GM04503 (cell line): ENCODE data around the gene TSHZ2.

Source experiments
- DNase-seq: peaks from one replicate; pipeline ENCODE4 v3.0.0-alpha.2; 2012; ENCODE audit warnings: low read depth

The TSHZ2 gene

GRCh38 chr20:53283597-53283996, 311.4 kb downstream of the TSHZ2 start:
- no peak for DNase-seq

GRCh38 chr20:53284256-53284655, 312.1 kb downstream of the TSHZ2 start:
- DNase-seq: no peak

DNA sequence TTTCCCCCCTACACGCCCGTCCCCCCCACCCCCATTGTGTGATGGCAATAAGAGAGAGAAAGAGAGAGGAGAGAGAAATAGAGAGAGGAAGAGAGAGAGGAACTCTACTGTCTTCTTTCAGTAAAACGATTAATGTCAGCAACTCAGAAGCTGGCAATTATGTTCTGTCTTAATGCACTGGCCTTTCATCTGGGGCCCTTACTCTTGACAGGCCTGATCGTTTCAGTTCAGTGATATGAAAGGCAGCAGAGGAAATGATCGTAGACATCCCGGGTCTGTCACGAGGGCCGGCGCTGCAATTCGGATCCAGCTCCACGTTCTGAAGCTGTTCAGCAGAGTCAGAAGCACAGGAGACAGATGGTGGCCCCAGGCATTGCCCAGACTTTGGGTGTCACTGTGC, 312.5 kb downstream of the TSHZ2 start:
- DNase-seq: no peak

- no peak for DNase-seq
Measured at GRCh38 chr20:53287357-53288042, 315.3 kb downstream of the TSHZ2 start.

GRCh38 chr20:53291548-53291947, 319.4 kb downstream of the TSHZ2 start:
- no peak for DNase-seq

GRCh38 chr20:53292347-53292746, 320.2 kb downstream of the TSHZ2 start:
- no peak for DNase-seq

GRCh38 chr20:53294804-53295203, 322.6 kb downstream of the TSHZ2 start:
- no peak for DNase-seq

DNA sequence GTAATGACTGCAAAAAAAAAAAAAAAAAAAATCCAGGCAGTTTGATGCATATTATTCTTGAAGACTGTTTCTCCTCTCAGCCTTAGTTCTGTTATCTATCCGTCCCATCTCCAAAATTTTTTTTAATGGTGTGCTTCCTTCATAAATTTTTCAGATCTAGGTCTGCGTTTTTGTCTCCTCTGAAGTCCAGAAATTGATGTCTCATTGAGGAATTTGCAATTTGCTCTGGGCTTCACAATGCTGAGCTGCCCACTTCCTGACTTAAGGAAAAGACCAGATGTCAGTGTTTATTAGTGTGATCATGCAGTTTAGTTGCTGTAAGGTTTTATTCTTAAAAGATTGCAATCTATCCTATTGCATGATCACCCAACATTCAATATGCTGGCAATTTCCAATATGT, 323.9 kb downstream of the TSHZ2 start:
- DNase-seq: no peak

GRCh38 chr20:53296451-53297153, 324.4 kb downstream of the TSHZ2 start:
- no peak for DNase-seq

DNA sequence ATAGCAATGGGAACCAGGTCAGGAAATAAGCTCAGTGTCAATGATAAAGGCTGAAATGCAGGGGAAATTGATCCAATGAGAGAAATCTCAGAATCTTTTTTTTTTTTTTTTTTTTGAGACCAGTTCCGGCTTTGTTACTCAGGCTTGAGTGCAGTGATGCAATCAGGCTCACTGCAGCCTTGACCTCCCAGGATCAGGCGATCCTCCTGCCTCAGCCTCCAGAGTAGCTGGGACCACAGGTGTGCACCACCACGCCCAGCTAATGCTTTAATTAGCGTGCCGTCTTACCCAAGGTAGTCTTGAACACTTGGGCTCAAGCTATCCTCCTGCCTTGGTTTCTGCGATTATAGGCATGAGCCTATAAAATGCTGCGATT, 325.0 kb downstream of the TSHZ2 start:
- DNase-seq: no peak

DNA sequence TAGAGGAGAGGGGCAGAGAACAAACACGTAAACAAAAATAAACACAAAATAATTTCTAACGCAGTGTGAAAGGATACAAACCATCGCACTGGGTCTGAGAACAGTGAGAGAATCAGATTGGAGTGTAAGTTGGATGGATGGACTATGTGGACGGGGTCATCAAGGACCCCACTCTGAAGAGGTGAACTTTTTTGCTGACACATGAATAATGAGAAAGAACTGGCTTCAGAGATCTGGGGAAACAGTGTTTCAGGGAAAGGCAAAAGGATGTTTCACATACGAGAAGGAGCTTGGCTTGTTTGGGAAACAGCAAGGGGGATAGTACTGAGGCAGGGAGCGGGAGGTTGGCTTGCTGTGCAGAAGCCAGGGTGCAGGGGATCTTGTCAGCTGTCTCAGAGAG, 326.1 kb downstream of the TSHZ2 start:
- no peak for DNase-seq

DNA sequence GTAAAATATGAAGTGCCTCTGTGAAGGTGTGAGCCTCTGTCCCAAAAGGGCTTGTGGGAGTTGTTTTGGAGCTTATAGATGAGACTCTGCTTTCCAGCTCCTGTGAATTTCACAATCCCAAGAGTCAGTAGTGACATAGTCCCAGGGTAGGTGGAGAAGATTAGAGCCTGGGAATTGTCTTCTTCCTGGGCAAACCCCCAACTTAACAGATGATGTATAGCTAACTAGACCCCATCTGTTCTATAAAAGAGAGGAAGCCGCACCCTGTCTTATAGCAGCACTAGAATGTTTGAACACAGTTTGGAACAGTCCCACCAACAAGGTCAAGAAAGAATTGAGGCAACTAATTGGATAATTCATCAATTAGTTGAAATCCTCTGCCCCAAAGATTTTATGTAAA, 326.8 kb downstream of the TSHZ2 start:
- DNase-seq: no peak

DNA sequence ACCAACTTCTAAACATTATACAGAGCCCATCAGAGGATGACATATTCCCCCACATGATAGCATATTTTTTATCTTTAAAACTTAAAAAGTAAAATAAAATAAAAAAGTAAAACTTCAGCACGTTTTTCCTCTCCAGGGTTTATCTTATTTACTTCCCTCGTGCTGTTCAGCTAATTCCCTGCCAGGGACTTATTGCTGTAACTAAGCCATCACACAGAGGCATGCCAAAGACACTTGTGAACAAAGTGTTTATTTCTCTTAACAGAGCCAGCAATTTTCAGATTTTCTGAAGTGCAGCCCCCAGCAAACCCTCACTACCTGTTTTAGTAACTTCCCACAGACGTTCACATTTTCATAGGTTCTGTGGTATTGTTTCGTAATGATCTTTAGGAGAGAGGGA, 327.7 kb downstream of the TSHZ2 start:
- DNase-seq: no peak

- DNase-seq: no peak
Measured at GRCh38 chr20:53301869-53302268, 329.7 kb downstream of the TSHZ2 start.

GRCh38 chr20:53302695-53303412, 330.7 kb downstream of the TSHZ2 start:
- DNase-seq: no peak

GRCh38 chr20:53303413-53303760, 331.2 kb downstream of the TSHZ2 start:
- no peak for DNase-seq

- no peak for DNase-seq
Measured at GRCh38 chr20:53304146-53304545, 332.0 kb downstream of the TSHZ2 start.

GRCh38 chr20:53306192-53306805, 334.1 kb downstream of the TSHZ2 start:
- DNase-seq: no peak

- DNase-seq: no peak
Measured at GRCh38 chr20:53307964-53308597, 335.9 kb downstream of the TSHZ2 start.

GRCh38 chr20:53309515-53309914, 337.4 kb downstream of the TSHZ2 start:
- no peak for DNase-seq

- no peak for DNase-seq
Measured at GRCh38 chr20:53312957-53313356, 340.8 kb downstream of the TSHZ2 start.

- DNase-seq: no peak
Measured at GRCh38 chr20:53316206-53316937, 344.2 kb downstream of the TSHZ2 start.
